KOPT-K1 (cell line): Measurements from ENCODE around the gene EPS8L3.

Experiments used
- H3K27ac ChIP-seq: fragments of 200-600 bp; sonication (generic); 2 replicates; pipeline ENCODE4 v1.5.1; 2016; ENCODE audit warnings: antibody characterized with exemption, mild to moderate bottlenecking, low read depth, low read length; ENCODE audit not compliant: poor library complexity, severe bottlenecking
- H3K36me3 ChIP-seq: fragments of 200-600 bp; sonication (generic); 2 replicates; pipeline ENCODE4 v1.5.1; 2017; ENCODE audit warnings: antibody characterized with exemption, mild to moderate bottlenecking, low read length, moderate library complexity; ENCODE audit not compliant: insufficient read depth
- H3K9me3 ChIP-seq: fragments of 200-600 bp; sonication (generic); 2 replicates; pipeline ENCODE4 v1.5.1; 2017; ENCODE audit warnings: antibody characterized with exemption, low read length, mild to moderate bottlenecking; ENCODE audit not compliant: insufficient read depth, poor library complexity, severe bottlenecking

Gene EPS8L3, protein sequence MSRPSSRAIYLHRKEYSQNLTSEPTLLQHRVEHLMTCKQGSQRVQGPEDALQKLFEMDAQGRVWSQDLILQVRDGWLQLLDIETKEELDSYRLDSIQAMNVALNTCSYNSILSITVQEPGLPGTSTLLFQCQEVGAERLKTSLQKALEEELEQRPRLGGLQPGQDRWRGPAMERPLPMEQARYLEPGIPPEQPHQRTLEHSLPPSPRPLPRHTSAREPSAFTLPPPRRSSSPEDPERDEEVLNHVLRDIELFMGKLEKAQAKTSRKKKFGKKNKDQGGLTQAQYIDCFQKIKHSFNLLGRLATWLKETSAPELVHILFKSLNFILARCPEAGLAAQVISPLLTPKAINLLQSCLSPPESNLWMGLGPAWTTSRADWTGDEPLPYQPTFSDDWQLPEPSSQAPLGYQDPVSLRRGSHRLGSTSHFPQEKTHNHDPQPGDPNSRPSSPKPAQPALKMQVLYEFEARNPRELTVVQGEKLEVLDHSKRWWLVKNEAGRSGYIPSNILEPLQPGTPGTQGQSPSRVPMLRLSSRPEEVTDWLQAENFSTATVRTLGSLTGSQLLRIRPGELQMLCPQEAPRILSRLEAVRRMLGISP

DNA sequence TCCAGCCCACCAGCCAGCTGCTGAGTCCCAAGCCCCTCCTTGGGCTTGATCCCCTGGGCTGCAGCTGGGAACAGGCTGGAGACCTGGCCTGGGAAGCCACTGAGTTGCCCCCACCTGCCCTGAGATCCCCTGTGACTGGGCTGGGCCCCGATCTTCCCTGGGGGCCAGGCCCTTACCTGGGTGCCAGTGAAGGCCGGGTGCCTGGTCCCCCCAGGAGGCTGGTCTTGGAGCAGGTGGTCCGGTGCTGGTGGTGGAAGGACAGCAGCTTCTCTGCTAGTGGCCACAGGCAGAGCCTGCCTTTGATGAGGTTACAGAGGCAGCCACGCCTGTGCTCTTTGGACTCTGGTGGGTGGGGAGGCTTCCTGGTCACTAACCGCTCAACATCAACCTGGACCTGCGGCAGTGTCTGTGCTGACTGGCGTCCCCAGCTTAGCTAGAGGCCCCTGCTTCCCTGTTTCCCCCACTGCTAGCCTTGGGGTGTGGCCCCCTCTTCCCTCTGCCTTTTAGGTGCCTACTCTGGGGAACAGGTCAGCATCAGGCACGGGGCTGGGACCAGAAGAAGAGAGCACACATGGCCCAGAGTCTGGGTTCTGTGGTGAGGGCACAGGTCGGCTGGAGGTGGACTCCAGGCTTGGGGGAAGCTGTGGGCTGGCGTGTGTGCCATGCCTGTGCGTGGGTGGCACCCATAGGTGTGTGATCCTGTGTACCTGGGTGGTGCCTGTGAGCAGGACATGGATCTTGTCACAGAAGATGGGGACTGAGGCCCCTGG, at the start of gene EPS8L3:
EPS8L3 (minus strand) TSS at position 278 of the 770 bp plus-strand sequence. CDS start 2,174 bp downstream, outside the sequence.
- Histone ChIP-seq H3K27ac (no peak within 1 kb of the TSS), H3K36me3 (no peaks in the 10 kb centered on the region)

GRCh38 chr1:109812691-109813393, 49.1 kb upstream of the EPS8L3 start:
- H3K27ac ChIP-seq = no peak overlapping the region
- H3K36me3 ChIP-seq = no peaks in the 10 kb centered on the region
- H3K9me3 ChIP-seq = peaks cover 9% of the 10 kb centered on the region

More for the DNA sequence above, at the start of gene EPS8L3:
- no peaks in the 10 kb centered on the region for H3K9me3 ChIP-seq

DNA sequence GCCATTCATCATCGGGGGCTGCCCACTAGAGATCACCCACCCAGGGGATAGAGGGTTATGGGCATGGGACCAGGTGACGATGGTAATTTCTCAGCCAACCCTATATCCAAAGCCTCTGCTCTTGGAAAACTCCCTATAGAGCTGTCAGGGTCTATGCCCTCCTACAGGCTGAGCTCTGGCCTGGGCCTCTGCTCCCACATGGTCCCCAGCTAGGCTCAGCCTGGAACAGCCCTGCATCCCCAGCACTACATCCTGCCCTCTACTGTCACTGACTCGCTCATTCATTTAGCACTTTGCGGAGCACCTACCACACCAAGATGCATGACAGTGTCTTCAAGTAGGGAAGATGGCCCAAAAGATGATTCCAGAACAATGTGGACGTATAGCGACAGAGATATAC, 45.0 kb upstream of the EPS8L3 start:
- no peaks in the 10 kb centered on the region for H3K36me3 ChIP-seq
- no peak overlapping the region for H3K27ac ChIP-seq
- no peaks in the 10 kb centered on the region for H3K9me3 ChIP-seq

- no peaks in the 10 kb centered on the region for H3K36me3 ChIP-seq
- no peak overlapping the region for H3K27ac ChIP-seq
- no peaks in the 10 kb centered on the region for H3K9me3 ChIP-seq
These were observed 44.3 kb upstream of the EPS8L3 start for GRCh38 chr1:109807822-109808680.

- H3K27ac ChIP-seq = no peak overlapping the region
These were observed 43.7 kb upstream of the EPS8L3 start for GRCh38 chr1:109807402-109807801.

DNA sequence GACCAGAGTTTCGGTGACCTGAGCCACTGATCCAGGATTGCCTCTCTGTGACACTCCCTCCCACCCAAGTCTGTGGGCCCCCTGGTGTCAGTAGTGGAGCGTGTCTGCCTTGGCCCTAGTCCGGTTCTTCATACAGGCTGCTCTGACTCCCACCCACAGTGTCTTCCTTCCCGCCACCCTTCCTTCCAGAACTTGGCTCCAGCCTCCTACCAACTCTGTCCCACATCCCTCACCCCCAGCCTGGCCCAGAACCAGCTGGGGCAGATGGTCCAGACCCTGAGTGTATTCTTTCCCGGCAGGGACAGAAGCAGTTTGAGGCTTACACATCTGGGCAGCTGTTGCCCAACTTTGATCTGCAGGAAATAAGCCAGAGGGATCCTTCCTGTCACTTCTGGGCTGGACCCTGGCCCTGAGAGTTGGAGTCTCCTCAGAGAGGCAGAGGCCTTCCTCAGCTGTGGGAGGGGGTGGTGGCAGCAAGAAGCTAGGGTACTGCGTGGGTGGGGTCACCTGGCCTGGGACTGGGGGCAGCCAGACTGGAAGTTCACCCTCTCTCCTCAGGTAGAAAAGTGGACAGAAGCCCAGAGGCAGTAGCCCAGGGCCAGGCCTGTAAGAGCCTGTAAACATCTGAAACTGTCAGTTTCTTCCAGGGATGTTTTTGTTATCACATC, 43.1 kb upstream of the EPS8L3 start:
- no peaks in the 10 kb centered on the region for H3K9me3 ChIP-seq
- no peak overlapping the region for H3K27ac ChIP-seq
- no peaks in the 10 kb centered on the region for H3K36me3 ChIP-seq

More at GRCh38 chr1:109807402-109807801, 43.7 kb upstream of the EPS8L3 start:
- no peaks in the 10 kb centered on the region for H3K9me3 ChIP-seq
- H3K36me3 ChIP-seq = no peaks in the 10 kb centered on the region

- Histone ChIP-seq H3K36me3 (no peaks in the 10 kb centered on the region), H3K9me3 (no peaks in the 10 kb centered on the region), H3K27ac (no peak overlapping the region)
These were observed 41.9 kb upstream of the EPS8L3 start for GRCh38 chr1:109805486-109806165.

- Histone ChIP-seq H3K9me3 (no peaks in the 10 kb centered on the region), H3K36me3 (no peaks in the 10 kb centered on the region), H3K27ac (no peak overlapping the region)
These were observed 40.9 kb upstream of the EPS8L3 start for GRCh38 chr1:109804660-109805059.

- Histone ChIP-seq H3K9me3 (no peaks in the 10 kb centered on the region), H3K36me3 (no peaks in the 10 kb centered on the region), H3K27ac (no peak overlapping the region)
These were observed 40.2 kb upstream of the EPS8L3 start for GRCh38 chr1:109803901-109804331.

GRCh38 chr1:109802901-109803561, 39.3 kb upstream of the EPS8L3 start:
- Histone ChIP-seq H3K9me3 (no peaks in the 10 kb centered on the region), H3K36me3 (no peaks in the 10 kb centered on the region), H3K27ac (no peak overlapping the region)

DNA sequence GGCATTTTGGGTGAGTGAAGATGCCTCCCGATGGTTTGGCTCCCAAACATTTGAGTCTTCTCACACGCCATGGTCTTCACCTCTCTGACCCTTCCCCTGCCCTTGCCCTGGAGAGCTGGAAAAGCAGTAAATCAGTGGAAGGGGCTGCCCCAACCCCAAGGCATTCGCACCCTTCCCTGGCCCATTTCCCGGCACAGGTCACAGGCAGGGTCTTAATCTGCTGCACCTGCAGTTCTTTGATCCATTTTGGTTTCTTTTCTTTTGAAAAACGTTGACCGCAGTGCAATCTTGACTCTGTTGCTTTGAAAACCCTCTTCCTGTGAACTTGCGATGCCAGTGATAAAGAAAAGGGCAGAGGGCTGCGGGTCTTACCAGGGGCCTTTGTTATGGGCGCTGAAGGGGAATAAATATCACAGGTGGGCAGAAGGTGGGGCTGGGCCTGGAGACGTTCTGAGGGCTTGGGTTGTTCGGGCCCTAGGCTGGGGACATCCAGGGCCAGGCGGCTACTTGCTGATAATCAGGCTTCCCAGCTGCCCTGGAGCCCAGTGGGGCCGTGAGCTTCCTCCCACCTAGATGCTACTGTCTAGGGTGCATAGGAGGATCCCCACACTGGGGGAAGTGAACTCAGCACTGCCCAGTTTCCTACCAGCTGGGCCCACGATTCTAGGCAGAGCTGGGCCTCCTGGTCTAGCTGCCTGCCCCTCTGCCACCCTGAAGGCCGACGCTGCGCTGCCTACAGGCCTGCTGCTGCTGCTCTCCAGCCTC, 38.6 kb upstream of the EPS8L3 start:
- Histone ChIP-seq H3K27ac (no peak overlapping the region), H3K36me3 (no peaks in the 10 kb centered on the region), H3K9me3 (no peaks in the 10 kb centered on the region)

- no peaks in the 10 kb centered on the region for H3K36me3 ChIP-seq
These were observed 38.0 kb upstream of the EPS8L3 start for GRCh38 chr1:109801791-109802135.

More at GRCh38 chr1:109801791-109802135, 38.0 kb upstream of the EPS8L3 start:
- Histone ChIP-seq H3K27ac (no peak overlapping the region), H3K9me3 (no peaks in the 10 kb centered on the region)
